Stimulated activated CD4-positive, alpha-beta T cell treated with anti-CD3 and anti-CD28 coated beads, Interleukin-4, amount 100 ng/mL, for 1 hour (primary cell): Measurements from ENCODE around the gene ZNF212.

Experiments
- DNase-seq: peaks from one replicate; pipeline ENCODE4 v3.0.0-alpha.2; 2020

Gene ZNF212

DNA sequence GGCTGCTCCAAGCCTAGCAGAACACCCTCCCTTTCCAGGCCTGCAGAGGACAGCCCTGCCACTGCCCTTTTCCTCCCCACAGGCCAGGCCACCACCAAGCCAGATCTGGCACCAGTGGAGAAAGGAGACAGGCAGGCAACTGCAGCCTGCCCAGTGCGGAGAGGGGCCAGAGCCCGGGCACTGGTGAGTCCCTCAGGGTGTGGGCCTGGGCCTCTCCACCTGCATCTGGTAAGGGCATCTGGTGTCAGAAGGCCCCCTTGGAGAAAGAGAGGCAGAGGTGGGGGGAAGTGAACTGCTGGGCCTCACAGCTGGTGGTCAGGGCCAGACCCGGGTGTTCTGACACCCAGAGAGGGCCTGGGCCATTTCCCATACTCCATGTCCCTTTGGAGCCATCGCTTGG, 50.4 kb downstream of the ZNF212 start:
- no peak for DNase-seq

DNA sequence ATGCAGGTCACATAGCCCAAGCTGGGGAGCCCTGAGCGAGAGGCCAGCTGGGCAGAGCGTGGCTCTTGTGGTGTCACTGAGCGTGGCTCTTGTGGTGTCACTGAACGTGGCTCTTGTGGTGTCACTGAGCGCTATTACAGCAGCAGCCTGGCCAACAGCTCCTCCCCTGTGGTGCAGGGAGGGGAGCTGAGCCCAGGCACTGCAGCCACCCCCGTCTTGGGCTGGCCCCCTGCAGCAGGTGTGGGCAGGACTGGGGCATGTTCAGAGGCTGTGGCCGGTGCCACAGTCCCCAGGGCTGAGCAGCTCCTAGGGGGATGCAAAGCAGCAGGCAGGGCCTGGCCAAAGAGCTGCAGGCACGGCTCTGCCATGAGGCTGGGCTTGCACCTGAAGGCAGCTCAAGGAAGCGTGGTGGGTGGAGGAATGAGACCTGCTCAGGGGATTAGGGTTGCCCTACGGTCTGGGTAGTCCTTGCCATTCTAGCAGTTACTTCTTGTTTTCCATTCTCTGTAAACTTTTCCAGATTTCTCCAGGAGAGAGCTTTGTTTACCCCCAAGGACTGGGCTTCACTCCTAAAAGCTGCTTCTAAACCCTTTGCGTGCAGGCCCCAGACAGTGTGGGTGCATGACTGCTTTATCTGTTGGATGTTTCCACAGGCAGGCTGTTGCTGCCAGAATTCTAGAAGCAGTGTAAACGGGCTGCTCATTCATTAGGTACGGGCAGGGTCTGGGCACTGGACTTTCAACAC, 51.8 kb downstream of the ZNF212 start:
- no peak for DNase-seq

DNA sequence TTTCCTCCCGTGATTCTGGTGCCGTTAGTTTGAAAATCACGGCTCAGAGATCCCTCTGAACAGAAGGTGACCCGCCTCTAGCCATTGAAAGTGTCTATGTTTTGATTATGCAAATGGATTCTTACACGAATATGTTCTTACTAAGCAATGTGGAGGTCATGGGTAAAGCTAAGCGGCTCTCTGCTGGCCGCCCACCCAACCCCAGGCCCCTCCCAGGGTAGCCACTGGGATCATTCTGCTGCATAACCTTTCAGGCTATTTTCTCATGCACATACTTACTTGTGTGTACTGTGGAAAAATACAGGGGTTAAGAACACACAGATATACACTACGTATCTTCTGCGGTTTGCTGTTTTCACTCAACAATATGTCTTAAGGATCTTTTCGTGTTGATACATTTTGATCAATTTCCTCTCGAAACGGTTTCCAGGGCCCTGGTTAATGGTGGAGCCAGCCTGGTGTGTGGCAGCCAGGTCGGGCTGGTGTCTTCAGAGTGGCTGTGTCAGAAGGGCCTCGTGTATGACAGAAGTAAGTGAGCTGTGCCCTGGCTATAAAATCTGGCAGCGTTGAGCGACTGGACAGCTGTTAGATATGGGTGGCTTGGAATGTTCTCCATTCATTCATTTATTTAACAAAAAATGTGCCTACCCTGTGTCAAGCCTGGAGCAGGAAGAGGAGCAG, 52.5 kb downstream of the ZNF212 start:
- no peak for DNase-seq

DNA sequence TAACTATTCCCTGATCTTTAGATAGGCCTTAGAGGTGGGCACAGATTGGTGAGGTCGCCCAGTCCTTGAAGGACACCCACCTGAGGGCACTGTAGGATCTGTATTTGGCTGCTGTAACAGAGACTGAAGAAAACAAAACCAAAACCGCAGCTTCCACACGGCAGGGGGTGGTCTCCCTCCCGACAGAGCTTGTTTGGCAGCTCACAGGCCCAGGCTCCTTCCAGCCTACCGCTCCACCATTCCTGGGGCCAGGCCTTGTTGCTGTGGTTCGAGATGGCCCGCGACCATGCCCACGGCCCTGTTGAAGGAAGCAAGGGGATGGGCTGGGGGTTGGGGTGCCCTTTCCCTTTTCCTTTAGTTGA, 53.0 kb downstream of the ZNF212 start:
- no peak for DNase-seq

DNA sequence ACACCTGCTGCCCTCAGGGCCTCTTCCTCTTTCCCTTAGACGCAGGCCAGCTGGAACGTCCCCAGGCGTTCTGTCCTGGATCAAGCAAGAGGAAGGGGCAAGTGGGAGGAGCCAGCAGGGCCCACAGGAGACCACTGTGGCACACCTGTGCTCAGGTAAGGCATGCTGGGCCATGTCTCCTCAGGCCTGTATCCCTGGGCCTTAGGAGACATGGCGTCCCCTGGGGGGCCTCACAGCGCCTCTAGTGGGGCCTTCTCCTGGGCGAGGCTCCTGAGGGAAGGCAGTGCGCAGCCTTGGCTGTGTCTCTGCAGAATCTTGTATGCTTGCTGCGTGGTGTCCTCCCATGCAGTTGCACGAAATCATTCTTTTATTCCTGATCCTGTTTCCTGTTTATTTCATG, 53.9 kb downstream of the ZNF212 start:
- no peak for DNase-seq

DNA sequence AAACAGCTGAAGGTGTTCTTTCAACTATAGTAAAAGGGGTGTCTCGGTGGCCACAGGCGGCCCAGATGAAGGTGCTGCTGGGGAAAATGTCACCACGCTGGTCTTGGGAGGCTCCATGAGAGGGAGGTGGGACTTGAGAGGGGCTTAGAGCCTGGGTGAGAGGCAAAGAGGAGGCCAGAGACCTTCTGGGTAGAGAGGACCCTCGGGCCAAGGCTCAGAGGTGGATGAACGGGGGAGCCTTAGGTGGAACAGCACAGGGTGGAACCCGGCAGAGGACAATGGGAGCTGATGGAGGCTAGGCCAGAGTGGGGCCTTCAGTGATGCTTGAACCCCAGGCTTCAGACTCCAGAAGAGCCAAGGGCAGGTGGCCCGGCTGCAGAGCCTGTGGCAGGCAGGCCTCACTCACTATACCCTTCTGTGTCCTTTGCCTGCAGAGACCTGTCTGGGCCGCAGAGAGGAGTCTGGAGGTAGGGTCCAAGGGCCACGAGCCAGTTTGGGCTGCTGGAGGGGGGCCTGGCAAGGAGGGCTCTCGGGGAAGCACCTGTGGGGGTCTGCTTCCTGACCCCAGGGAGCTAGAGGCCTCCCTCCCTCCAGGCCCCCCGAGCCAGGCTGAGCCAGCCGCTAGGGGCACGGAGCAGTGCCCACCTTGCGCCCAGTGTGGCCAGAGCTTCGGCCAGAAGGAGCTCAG, 54.6 kb downstream of the ZNF212 start:
- no peak for DNase-seq

DNA sequence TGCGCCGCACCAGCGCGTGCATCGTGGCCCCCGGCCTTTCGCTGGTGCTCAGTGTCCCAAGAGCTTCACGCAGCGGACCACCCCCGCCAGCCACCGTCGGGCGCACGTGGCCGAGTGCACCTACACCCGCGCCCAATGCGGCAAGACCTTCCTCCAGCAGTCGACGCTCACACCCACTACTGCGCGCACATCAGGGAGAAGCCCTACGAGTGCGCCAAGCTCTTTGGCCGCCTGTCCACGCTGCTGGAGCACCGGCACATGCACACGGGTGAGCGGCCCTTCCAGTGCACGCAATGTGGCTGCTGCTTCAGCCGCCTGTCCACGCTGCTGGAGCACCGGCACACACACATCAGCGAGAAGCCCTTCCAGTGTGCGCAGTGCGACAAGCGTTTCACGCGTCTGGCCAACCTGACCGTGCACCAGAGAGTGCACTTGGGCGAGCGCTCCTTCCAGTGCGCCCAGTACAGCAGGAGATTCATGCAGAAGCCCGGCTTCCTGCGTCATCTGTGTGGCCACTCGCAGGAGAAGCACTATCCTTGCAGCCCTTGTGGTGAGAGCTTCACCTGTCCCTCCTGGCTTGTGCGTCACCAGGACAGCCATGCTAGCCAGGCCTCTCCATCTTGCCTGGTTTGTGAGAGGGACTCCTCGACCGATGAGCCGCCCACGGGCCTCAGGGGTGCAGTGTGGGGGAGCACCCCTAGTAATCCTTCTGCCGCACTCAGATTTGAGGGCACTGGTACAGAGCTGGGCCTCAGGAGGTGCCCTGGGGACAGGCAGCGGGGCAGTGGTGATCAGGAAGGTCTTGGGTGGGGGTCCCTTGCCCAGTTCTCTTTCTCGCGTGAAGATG, 55.4 kb downstream of the ZNF212 start:
- no peak for DNase-seq

DNA sequence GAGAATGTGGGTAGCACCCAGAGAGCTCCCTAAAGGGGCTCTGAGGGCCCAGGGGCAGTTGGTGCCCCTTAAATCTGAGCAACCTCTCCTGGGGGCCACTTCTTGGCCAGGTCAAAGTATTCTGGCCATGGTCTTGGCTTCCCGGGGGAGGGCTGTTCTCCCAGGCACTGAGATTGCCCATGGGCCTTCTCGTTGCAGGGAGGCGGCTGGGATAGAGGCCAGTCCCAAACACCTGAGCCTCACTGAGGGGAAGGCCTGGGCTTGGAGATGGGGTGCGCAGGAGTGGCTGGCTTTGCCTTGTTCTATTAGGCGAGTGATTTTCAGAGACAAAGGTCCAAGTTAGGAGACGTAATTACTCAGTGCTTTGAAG, 56.0 kb downstream of the ZNF212 start:
- DNase-seq = no peak

DNA sequence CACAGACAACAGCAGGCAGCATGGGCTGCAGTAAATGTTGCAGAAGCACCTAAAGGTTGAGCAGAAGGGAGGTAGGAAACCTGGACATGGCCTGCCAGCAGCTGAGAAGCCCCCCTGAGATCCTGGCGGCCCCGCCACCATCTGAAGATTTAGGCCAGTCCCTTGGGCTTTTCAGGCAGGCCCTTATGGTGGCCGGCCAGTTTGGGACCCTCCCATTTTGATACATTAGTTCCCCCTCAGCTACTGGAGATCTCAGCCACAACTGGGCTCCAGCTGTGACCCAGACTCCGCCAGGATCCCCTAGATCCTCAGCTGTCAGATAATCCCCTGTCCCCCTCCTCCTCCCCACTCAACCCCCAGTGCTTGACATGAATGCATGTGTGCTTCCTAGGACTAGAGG, 56.9 kb downstream of the ZNF212 start:
- no peak for DNase-seq

DNA sequence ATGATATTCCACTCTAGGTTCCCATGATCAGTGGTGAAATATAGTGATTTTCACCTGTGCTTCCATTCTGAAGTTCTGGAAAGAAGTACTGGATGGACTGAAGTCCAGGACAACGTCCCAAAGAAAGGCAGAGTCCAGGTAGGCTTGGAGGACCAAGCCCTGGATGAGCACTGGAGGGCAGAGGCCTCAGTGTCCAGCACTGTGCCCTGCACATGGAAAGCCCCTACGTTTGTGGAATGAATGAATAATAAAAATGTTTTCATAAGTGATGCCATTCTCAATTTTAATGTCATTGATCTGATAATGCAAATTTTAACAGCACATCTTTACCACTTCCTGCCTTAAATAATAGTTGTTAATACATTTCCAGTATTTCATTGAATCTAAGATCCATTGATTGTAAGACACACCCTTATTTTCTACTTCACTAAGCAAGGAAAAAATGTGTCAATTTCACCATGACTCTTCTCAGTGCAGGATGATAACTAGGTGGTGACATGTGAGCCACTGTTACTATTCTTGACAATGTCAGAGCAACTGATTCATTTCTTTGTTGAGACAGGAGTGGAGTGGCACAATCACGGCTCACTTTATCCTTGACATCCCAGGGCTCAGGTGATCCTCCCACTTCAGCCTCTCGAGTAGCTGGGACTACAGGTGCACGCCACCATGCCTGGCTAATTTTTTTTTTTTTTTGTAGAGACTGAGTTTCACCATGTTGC, 57.7 kb downstream of the ZNF212 start:
- DNase-seq = no peak

DNA sequence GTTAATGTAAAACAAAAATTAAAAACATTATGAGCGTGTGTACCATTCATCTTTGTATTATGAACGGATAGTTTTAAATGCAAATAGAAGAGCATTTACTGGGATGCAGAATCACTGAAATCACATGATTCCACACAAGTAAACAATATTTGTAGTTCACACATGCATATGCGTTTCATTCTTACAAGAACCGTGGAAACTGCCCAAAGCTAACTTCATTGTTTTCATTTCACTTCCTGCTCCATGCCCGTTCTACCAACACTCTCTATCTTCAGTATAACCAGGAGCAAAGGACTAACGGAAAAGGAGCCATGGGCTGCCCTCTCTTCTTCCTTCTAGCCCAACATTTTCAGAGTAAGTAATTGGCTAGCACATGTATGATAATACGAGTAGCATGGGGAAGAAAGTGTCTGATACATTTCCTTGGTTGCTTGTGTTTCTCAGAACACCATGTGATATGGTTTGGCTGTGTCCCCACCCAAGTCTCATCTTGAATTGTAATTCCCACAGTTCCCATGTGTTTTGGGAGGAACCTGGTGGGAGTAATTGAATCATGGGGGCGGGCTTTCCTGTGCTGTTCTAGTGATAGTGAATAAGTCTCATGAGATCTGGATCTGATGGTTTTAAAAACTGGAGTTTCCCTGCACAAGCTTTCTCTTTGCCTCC, 61.3 kb downstream of the ZNF212 start:
- DNase-seq = no peak

DNA sequence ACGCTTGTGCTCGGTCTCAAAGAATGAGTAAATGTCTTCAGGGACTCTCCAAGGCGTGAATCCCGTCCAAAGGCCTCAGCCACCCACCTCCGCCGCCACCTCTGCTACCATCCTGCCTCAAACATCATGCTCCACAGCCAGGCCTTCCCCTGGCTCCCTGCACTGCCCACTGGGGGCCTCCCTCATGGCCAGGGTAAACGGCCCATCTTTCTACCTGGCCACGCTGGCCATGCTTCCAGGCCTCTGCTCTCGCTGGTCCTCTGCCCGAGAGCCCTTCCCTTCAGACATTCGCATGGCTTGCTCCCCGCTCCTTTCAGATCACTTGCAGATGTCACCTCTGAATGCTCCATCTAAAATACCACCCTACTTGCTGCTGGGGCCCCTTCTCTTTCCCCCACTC, 62.8 kb downstream of the ZNF212 start:
- no peak for DNase-seq

DNA sequence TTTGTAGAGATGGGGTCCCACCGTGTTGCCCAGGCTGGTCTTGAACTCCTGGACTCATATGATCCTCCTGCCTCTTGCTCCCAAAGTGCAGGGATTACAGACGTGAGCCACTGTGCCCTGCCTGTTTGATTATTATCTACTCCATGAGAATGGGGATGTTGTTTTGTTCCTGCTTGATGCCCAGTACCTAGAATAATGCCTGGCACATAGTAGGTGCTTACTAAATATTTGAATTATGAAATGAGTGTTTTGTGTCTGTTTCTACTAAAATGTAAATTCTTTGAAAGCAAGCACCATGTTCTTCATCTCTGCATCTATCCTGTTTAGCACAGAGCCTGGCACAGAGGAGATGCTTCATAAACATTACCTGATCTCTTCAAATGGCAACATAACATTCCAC, 63.4 kb downstream of the ZNF212 start:
- no peak for DNase-seq

DNA sequence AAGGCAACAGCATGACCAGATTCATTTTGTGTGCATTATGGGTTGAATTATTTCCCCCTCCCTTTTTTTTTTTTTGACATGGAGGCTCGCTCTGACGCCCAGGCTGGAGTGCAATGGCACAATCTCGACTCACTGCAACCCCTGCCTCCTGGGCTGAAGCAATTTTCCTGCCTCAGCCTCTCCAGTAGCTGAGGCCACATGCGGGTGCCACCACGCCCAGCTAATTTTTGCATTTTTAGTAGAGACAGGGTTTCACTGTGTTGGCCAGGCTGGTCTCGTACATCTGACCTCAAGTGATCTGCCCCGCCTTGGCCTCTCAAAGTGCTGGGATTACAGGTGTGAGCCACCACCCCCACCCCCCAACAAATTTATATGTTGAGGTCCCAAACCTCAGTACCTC, 64.6 kb downstream of the ZNF212 start:
- DNase-seq = no peak
